ENCODE data around the gene PPM1F. TPM values are rescaled to one million over a fixed set of nuclear protein-coding genes. Genes with fewer than 3 reads are reported as not detected.

Gene PPM1F
- total RNA-seq, 1 experiment from 2014 or later: 19.0 TPM

GRCh38 chr22:21937041-21937820, 15.4 kb downstream of the PPM1F start:
- peak; percentile 25 for DNase-seq
- Mint-ChIP-seq H3K9me3 (ENCODE audit: low read depth, unreplicated experiment) (no peaks in the 10 kb centered on the region), H3K36me3 (ENCODE audit: insufficient read depth, unreplicated experiment) (peaks cover 26% of the 10 kb centered on the region), H3K4me1 (ENCODE audit: low read depth, unreplicated experiment) (peaks cover 24% of the 10 kb centered on the region), H3K27ac (ENCODE audit: unreplicated experiment) (peak overlapping the region; percentile 81), H3K4me3 (ENCODE audit: low read depth, unreplicated experiment) (peak overlapping the region; percentile 79), H3K27me3 (ENCODE audit: unreplicated experiment) (no peaks in the 10 kb centered on the region)
- intact Hi-C loops (cut with micrococcal nuclease; ENCODE audit: unreplicated experiment): no loop called here
- BruUV-seq (replicated peaks): no TSS peak
- CTCF ChIA-PET: interaction anchor here (0.6 to 2.6 kb wide), 6 partner anchors 16 to 362 kb away, joined by 3 to 19 read pairs (median 4); partner anchors contain the start of gene PPM1F
- no peak for TF ChIP-seq CTCF (IDR thresholded peaks at IDR 0.05; ENCODE audit: unreplicated experiment)

- Mint-ChIP-seq H3K27me3 (ENCODE audit: unreplicated experiment) (no peaks in the 10 kb centered on the region), H3K4me3 (ENCODE audit: low read depth, unreplicated experiment) (no peak overlapping the region), H3K27ac (ENCODE audit: unreplicated experiment) (peak overlapping the region; percentile 81), H3K4me1 (ENCODE audit: low read depth, unreplicated experiment) (peaks cover 24% of the 10 kb centered on the region), H3K36me3 (ENCODE audit: insufficient read depth, unreplicated experiment) (peaks cover 26% of the 10 kb centered on the region), H3K9me3 (ENCODE audit: low read depth, unreplicated experiment) (no peaks in the 10 kb centered on the region)
- no peak for TF ChIP-seq CTCF (IDR thresholded peaks at IDR 0.05; ENCODE audit: unreplicated experiment)
- intact Hi-C loops (cut with micrococcal nuclease; ENCODE audit: unreplicated experiment): no loop called here
- CTCF ChIA-PET: interaction anchor here (0.6 to 2.6 kb wide), 3 partner anchors 17 to 361 kb away, joined by 3 to 19 read pairs (median 3); partner anchors contain the start of gene PPM1F
- DNase-seq: no peak
- no TSS peak for BruUV-seq (replicated peaks)
Observed at GRCh38 chr22:21936151-21936775, 16.4 kb downstream of the PPM1F start.

GRCh38 chr22:21933910-21934309, 18.7 kb downstream of the PPM1F start:
- H3K4me1 Mint-ChIP-seq (ENCODE audit: low read depth, unreplicated experiment): peaks cover 24% of the 10 kb centered on the region
- H3K27me3 Mint-ChIP-seq (ENCODE audit: unreplicated experiment): no peaks in the 10 kb centered on the region
- DNase-seq: no peak
- no peak for TF ChIP-seq CTCF (IDR thresholded peaks at IDR 0.05; ENCODE audit: unreplicated experiment)
- no TSS peak for BruUV-seq (replicated peaks)
- no peak overlapping the region for H3K27ac Mint-ChIP-seq (ENCODE audit: unreplicated experiment)
- intact Hi-C loops (cut with micrococcal nuclease; ENCODE audit: unreplicated experiment): no loop called here
- CTCF ChIA-PET: interaction anchor here (0.6 kb wide), 1 partner anchor 17 kb away, joined by 3 read pairs; no protein-coding TSS in a partner anchor
- H3K4me3 Mint-ChIP-seq (ENCODE audit: low read depth, unreplicated experiment): no peak overlapping the region
- H3K36me3 Mint-ChIP-seq (ENCODE audit: insufficient read depth, unreplicated experiment): peaks cover 37% of the 10 kb centered on the region
- H3K9me3 Mint-ChIP-seq (ENCODE audit: low read depth, unreplicated experiment): no peaks in the 10 kb centered on the region

- peaks cover 21% of the 10 kb centered on the region for H3K4me1 Mint-ChIP-seq (ENCODE audit: low read depth, unreplicated experiment)
- H3K27me3 Mint-ChIP-seq (ENCODE audit: unreplicated experiment): no peaks in the 10 kb centered on the region
- CTCF ChIA-PET: interaction anchor here (0.6 kb wide), 1 partner anchor 17 kb away, joined by 3 read pairs; no protein-coding TSS in a partner anchor
- intact Hi-C loops (cut with micrococcal nuclease; ENCODE audit: unreplicated experiment): no loop called here
- TF ChIP-seq CTCF (IDR thresholded peaks at IDR 0.05; ENCODE audit: unreplicated experiment): no peak
- H3K27ac Mint-ChIP-seq (ENCODE audit: unreplicated experiment): no peak overlapping the region
- BruUV-seq (replicated peaks): no TSS peak
- no peak for DNase-seq
- no peak overlapping the region for H3K4me3 Mint-ChIP-seq (ENCODE audit: low read depth, unreplicated experiment)
- no peaks in the 10 kb centered on the region for H3K9me3 Mint-ChIP-seq (ENCODE audit: low read depth, unreplicated experiment)
- peaks cover 35% of the 10 kb centered on the region for H3K36me3 Mint-ChIP-seq (ENCODE audit: insufficient read depth, unreplicated experiment)
Observed at GRCh38 chr22:21933413-21933812, 19.2 kb downstream of the PPM1F start.

All from Calu3 (cell line).